Measurements from ENCODE around the gene C14orf132.

The C14orf132 gene

DNA sequence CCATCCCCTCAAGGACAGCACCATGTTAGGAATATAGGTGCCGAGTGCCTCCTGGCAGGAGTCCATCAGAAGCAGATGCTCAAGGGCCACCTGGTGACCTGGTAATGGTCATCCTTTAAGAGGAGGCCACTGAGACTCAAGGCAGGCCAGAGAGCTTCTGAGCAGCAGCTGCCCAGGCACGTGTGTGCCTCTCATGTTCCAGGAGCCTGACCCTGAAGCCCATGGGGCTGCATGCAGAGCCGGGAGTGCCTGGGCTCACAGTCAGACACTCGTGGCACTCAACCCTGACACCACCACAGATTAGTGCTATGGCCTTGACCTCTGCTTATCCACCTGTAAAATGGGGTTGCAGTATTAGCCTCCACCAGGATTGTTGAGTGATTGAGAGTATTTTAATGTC is 45.6 kb downstream of the C14orf132 start:
- Histone ChIP-seq H3K4me2 (no peak overlapping the region), H3K27ac (no peak overlapping the region), H3K27me3 (ENCODE audit: insufficient read depth, low read depth) (no peaks in the 10 kb centered on the region), H4K20me1 (ENCODE audit: insufficient read depth) (no peaks in the 10 kb centered on the region), H3K4me1 (ENCODE audit: low read depth, poor library complexity, severe bottlenecking) (no peaks in the 10 kb centered on the region), H3K9ac (no peak overlapping the region), H3K4me3 (IDR thresholded peaks at IDR 0.05; ENCODE audit: insufficient read depth, low read depth, low read length) (no peak overlapping the region), H2AFZ (ENCODE audit: low read depth) (no peak overlapping the region), H3K79me2 (ENCODE audit: insufficient read depth, low read depth) (no peaks in the 10 kb centered on the region), H3K36me3 (ENCODE audit: insufficient read depth) (no peaks in the 10 kb centered on the region)
- TF ChIP-seq, protein P1, sequence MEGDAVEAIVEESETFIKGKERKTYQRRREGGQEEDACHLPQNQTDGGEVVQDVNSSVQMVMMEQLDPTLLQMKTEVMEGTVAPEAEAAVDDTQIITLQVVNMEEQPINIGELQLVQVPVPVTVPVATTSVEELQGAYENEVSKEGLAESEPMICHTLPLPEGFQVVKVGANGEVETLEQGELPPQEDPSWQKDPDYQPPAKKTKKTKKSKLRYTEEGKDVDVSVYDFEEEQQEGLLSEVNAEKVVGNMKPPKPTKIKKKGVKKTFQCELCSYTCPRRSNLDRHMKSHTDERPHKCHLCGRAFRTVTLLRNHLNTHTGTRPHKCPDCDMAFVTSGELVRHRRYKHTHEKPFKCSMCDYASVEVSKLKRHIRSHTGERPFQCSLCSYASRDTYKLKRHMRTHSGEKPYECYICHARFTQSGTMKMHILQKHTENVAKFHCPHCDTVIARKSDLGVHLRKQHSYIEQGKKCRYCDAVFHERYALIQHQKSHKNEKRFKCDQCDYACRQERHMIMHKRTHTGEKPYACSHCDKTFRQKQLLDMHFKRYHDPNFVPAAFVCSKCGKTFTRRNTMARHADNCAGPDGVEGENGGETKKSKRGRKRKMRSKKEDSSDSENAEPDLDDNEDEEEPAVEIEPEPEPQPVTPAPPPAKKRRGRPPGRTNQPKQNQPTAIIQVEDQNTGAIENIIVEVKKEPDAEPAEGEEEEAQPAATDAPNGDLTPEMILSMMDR (conservative IDR thresholded peaks at IDR 0.05; ENCODE audit: low read depth, low read length) = no peak

DNA sequence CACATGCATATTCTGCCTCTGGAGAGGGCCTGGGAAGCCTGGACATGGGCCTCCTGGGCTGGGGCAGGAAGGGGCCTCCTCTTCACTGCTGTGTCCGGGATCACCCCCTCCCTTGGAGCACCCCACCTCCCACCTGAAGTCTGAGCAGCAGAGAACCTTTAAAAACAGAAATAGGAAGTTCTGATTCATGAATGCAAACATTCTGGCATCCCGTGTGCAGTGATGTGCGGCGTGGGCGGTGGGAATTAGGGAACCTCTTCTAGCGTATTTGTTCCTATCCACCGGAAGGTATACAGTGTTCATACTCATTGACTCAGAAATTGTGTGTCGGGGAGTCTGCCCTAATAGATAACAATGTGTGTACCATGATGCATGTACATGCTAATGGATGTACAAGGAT is 46.2 kb downstream of the C14orf132 start:
- H3K9ac ChIP-seq = no peak overlapping the region
- no peak overlapping the region for H3K4me2 ChIP-seq
- no peaks in the 10 kb centered on the region for H3K79me2 ChIP-seq (ENCODE audit: insufficient read depth, low read depth)
- no peaks in the 10 kb centered on the region for H3K4me1 ChIP-seq (ENCODE audit: low read depth, poor library complexity, severe bottlenecking)
- H3K4me3 ChIP-seq (IDR thresholded peaks at IDR 0.05; ENCODE audit: insufficient read depth, low read depth, low read length) = no peak overlapping the region
- TF ChIP-seq, protein P1 (conservative IDR thresholded peaks at IDR 0.05; ENCODE audit: low read depth, low read length) = no peak
- H4K20me1 ChIP-seq (ENCODE audit: insufficient read depth) = no peaks in the 10 kb centered on the region
- H2AFZ ChIP-seq (ENCODE audit: low read depth) = no peak overlapping the region
- no peak overlapping the region for H3K27ac ChIP-seq
- no peaks in the 10 kb centered on the region for H3K27me3 ChIP-seq (ENCODE audit: insufficient read depth, low read depth)
- H3K36me3 ChIP-seq (ENCODE audit: insufficient read depth) = no peaks in the 10 kb centered on the region

DNA sequence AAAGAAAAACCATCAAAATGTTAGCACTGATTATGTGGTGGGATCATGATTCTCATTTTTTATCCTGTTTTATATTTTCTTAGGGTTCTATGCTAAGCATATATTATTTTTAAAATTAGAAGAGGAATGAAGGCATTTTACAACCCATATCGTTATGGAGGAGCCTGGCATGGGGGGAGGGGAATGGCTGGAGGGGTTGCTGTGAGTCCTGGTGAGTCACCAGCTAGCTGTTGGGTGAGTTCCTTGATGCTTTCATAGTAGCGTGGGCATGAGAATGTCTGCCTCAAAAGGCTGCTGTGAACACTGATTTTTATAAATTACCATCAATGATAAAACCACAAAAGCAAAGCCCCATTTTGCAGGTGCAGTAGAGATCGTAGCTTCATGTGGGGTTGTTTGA is 46.9 kb downstream of the C14orf132 start:
- Histone ChIP-seq H3K27me3 (ENCODE audit: insufficient read depth, low read depth) (no peaks in the 10 kb centered on the region), H2AFZ (ENCODE audit: low read depth) (no peak overlapping the region), H3K4me1 (ENCODE audit: low read depth, poor library complexity, severe bottlenecking) (no peaks in the 10 kb centered on the region), H3K36me3 (ENCODE audit: insufficient read depth) (no peaks in the 10 kb centered on the region), H3K4me3 (IDR thresholded peaks at IDR 0.05; ENCODE audit: insufficient read depth, low read depth, low read length) (no peak overlapping the region), H3K4me2 (no peak overlapping the region), H3K27ac (no peak overlapping the region), H3K79me2 (ENCODE audit: insufficient read depth, low read depth) (no peaks in the 10 kb centered on the region), H3K9ac (no peak overlapping the region), H4K20me1 (ENCODE audit: insufficient read depth) (no peaks in the 10 kb centered on the region)
- TF ChIP-seq, protein P1 (conservative IDR thresholded peaks at IDR 0.05; ENCODE audit: low read depth, low read length) = no peak

DNA sequence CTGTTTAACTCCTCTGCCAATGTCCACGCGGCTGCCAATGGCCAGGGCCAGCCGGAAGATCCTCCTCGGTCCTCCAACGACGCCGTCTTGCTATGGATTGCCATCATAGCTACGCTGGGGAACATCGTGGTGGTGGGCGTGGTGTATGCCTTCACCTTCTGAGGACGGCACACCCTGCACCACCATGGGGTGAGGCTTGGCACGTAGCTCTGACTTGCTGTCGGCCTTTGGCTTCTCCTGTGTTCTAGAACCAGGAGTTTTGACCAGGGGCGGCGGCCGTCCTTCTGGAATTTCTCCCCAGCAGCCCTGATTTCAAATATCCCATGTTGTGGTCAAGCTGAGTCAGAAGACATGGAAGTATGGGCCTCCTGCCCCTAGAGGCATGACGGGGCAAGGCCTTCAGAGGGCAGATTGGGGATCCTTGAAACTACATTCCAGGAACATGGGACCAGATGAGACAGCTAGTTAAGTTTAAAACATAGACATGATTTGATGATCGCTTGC is 47.5 kb downstream of the C14orf132 start:
- Histone ChIP-seq H3K27ac (no peak overlapping the region), H3K4me1 (ENCODE audit: low read depth, poor library complexity, severe bottlenecking) (no peaks in the 10 kb centered on the region), H3K4me2 (no peak overlapping the region)

More for the DNA sequence above, 47.5 kb downstream of the C14orf132 start:
- Histone ChIP-seq H3K9ac (no peak overlapping the region), H3K27me3 (ENCODE audit: insufficient read depth, low read depth) (no peaks in the 10 kb centered on the region), H4K20me1 (ENCODE audit: insufficient read depth) (no peaks in the 10 kb centered on the region), H2AFZ (ENCODE audit: low read depth) (no peak overlapping the region), H3K79me2 (ENCODE audit: insufficient read depth, low read depth) (no peaks in the 10 kb centered on the region), H3K36me3 (ENCODE audit: insufficient read depth) (no peaks in the 10 kb centered on the region), H3K4me3 (IDR thresholded peaks at IDR 0.05; ENCODE audit: insufficient read depth, low read depth, low read length) (no peak overlapping the region)
- TF ChIP-seq, protein P1 (conservative IDR thresholded peaks at IDR 0.05; ENCODE audit: low read depth, low read length) = no peak

Data from KMS-11 (cell line).